Measurements from ENCODE around the gene FBXL13.
"Not testable (repeated sequence)": the region's sequence is repeated elsewhere in the genome, so short reads cannot be mapped to it uniquely, and the experiment has no call there.

The FBXL13 gene

GRCh38 chr7:103023578-103023977 is 51.0 kb downstream of the FBXL13 start:
- DNase-seq (ENCODE audit: low read depth): not testable (repeated sequence)

- not testable (repeated sequence) for DNase-seq (ENCODE audit: low read depth)
These were observed 53.1 kb downstream of the FBXL13 start for GRCh38 chr7:103021490-103021889.

- not testable (repeated sequence) for DNase-seq (ENCODE audit: low read depth)
These were observed 53.7 kb downstream of the FBXL13 start for GRCh38 chr7:103020876-103021275.

GRCh38 chr7:103018295-103018694 is 56.3 kb downstream of the FBXL13 start:
- DNase-seq (ENCODE audit: low read depth): not testable (repeated sequence)

- no peak for DNase-seq (ENCODE audit: low read depth)
These were observed 62.9 kb downstream of the FBXL13 start for GRCh38 chr7:103011650-103012049.

- no peak for DNase-seq (ENCODE audit: low read depth)
These were observed 64.4 kb downstream of the FBXL13 start for GRCh38 chr7:103010211-103010610.

GRCh38 chr7:103009466-103010185 is 65.0 kb downstream of the FBXL13 start:
- DNase-seq (ENCODE audit: low read depth): no peak

- DNase-seq (ENCODE audit: low read depth): no peak
These were observed 71.6 kb downstream of the FBXL13 start for GRCh38 chr7:103003004-103003403.

GRCh38 chr7:103001210-103001609 is 73.4 kb downstream of the FBXL13 start:
- DNase-seq (ENCODE audit: low read depth): no peak

GRCh38 chr7:102996957-102997356 is 77.6 kb downstream of the FBXL13 start:
- DNase-seq (ENCODE audit: low read depth): no peak

- not testable (repeated sequence) for DNase-seq (ENCODE audit: low read depth)
These were observed 79.0 kb downstream of the FBXL13 start for GRCh38 chr7:102995609-102996008.

GRCh38 chr7:102994567-102994966 is 80.0 kb downstream of the FBXL13 start:
- no peak for DNase-seq (ENCODE audit: low read depth)

GRCh38 chr7:102993718-102994029 is 80.9 kb downstream of the FBXL13 start:
- DNase-seq (ENCODE audit: low read depth): no peak

- no peak for DNase-seq (ENCODE audit: low read depth)
These were observed 81.5 kb downstream of the FBXL13 start for GRCh38 chr7:102992938-102993717.

- DNase-seq (ENCODE audit: low read depth): no peak
These were observed 82.1 kb downstream of the FBXL13 start for GRCh38 chr7:102992509-102992937.

- DNase-seq (ENCODE audit: low read depth): no peak
These were observed 82.9 kb downstream of the FBXL13 start for GRCh38 chr7:102991540-102992214.

GRCh38 chr7:102991077-102991539 is 83.5 kb downstream of the FBXL13 start:
- no peak for DNase-seq (ENCODE audit: low read depth)

- no peak for DNase-seq (ENCODE audit: low read depth)
These were observed 84.0 kb downstream of the FBXL13 start for GRCh38 chr7:102990642-102991041.

GRCh38 chr7:102988631-102989560 is 85.7 kb downstream of the FBXL13 start:
- DNase-seq (ENCODE audit: low read depth): no peak

- DNase-seq (ENCODE audit: low read depth): no peak
These were observed 86.5 kb downstream of the FBXL13 start for GRCh38 chr7:102988088-102988487.

GRCh38 chr7:102985176-102985783 is 89.3 kb downstream of the FBXL13 start:
- DNase-seq (ENCODE audit: low read depth): no peak
